GM12878 (cell line): ENCODE data around the gene GAPT. TPM values are rescaled to one million over a fixed set of nuclear protein-coding genes. Genes with fewer than 3 reads are reported as not detected.

Source experiments
- ATAC-seq: fragments of 200-7000 bp; cut with Tn5 transposase; 3 replicates; pipeline ENCODE4 v1.9.1; 2020; ENCODE audit warnings: mild to moderate bottlenecking, moderate library complexity
- BruUV-seq: library from RNA; stranded (reverse); fragments of 400-500 nt; replicated peaks from 2 replicates; lab custom pipeline; 2021; lab: Mats Ljungman, UMichigan
- CTCF ChIA-PET: fragments of 300-600 bp; sonication (Branson Sonifier 250); formaldehyde crosslinking; extraction: SDS; loops from one replicate; lab custom pipeline; 2021; ENCODE audit warnings: inconsistent platforms; lab: Yijun Ruan, JAX
- POLR2A ChIA-PET: fragments of 350-600 bp; formaldehyde crosslinking; extraction: SDS; loops from one replicate; lab custom pipeline; 2021; ENCODE audit warnings: inconsistent platforms; lab: Charles Lee
- RAD21 ChIA-PET: fragments of 300-600 bp; sonication (Branson Sonifier 250); formaldehyde crosslinking; loops from one replicate; lab custom pipeline; 2023; ENCODE audit warnings: antibody characterized with exemption; ENCODE audit not compliant: unreplicated experiment; lab: Charles Lee
- SMC1A ChIA-PET: fragments of 300-600 bp; sonication (Branson Sonifier 250); formaldehyde crosslinking; loops from one replicate; lab custom pipeline; 2023; ENCODE audit not compliant: unreplicated experiment, uncharacterized antibody; lab: Charles Lee
- DNase-seq: peaks from one replicate; pipeline ENCODE4 v3.0.0-alpha.2; 2011; ENCODE audit warnings: low read depth, low spot score
- FAIRE-seq: peaks from 3 replicates; lab custom pipeline; 2011; peaks lifted over from hg19 to GRCh38; lab: Jason Lieb, UNC
- H2AFZ ChIP-seq: 2 replicates; pipeline ENCODE4 v1.6.0; 2011; ENCODE audit warnings: low read depth, low read length, control low read depth; ENCODE audit not compliant: control insufficient read depth
- H3K27ac ChIP-seq: 2 replicates; pipeline ENCODE4 v1.5.1; 2011; ENCODE audit warnings: control low read depth; ENCODE audit not compliant: control insufficient read depth, insufficient read depth
- H3K27me3 ChIP-seq, 2 experiments: replicated peaks in 1 of 2; 2 replicates each; pipeline versions ENCODE4 v1.6.0 to v1.6.1; 2011; ENCODE audit warnings: low read length in 1 of 2; ENCODE audit not compliant: control insufficient read depth in 2 of 2, insufficient read depth in 2 of 2
- H3K36me3 ChIP-seq, 2 experiments: 2 replicates each; pipeline ENCODE4 v1.5.1; 2011; ENCODE audit warnings: low read length in 1 of 2; ENCODE audit not compliant: control insufficient read depth in 2 of 2, insufficient read depth in 2 of 2
- H3K4me1 ChIP-seq: 2 replicates; pipeline ENCODE4 v1.6.1; 2011; ENCODE audit warnings: mild to moderate bottlenecking, low read length, moderate library complexity, mixed read lengths; ENCODE audit not compliant: control insufficient read depth, insufficient read depth
- H3K4me2 ChIP-seq: 2 replicates; pipeline ENCODE4 v1.6.0; 2011; ENCODE audit warnings: control low read depth; ENCODE audit not compliant: control insufficient read depth, insufficient read depth
- H3K4me3 ChIP-seq: fragments of 200-600 bp; sonication (generic); 2 replicates; pipeline ENCODE4 v1.5.1; 2016
- H3K79me2 ChIP-seq: 2 replicates; pipeline ENCODE4 v1.6.0; 2011; ENCODE audit warnings: low read length; ENCODE audit not compliant: control insufficient read depth, insufficient read depth
- H3K9ac ChIP-seq: 2 replicates; pipeline ENCODE4 v1.8.0; 2011; ENCODE audit warnings: low read length, control low read depth, mixed read lengths; ENCODE audit not compliant: control insufficient read depth, insufficient read depth
- H3K9me3 ChIP-seq: replicated peaks from 3 replicates; pipeline ENCODE4 v1.5.1; 2011; ENCODE audit warnings: mild to moderate bottlenecking, low read length; ENCODE audit not compliant: control insufficient read depth, insufficient read depth
- H4K20me1 ChIP-seq: 2 replicates; pipeline ENCODE4 v1.6.0; 2011; ENCODE audit not compliant: control insufficient read depth, insufficient read depth
- ASH2L ChIP-seq: fragments of 300-600, 200-600 bp; sonication (generic); IDR thresholded peaks from 2 replicates; pipeline ENCODE4 v1.6.1; 2017; ENCODE audit warnings: low read depth, mild to moderate bottlenecking, borderline replicate concordance
- CBFB ChIP-seq: IDR thresholded peaks from 2 replicates; pipeline ENCODE4 v1.6.1; 2016; ENCODE audit warnings: antibody characterized with exemption, low read depth
- E2F4 ChIP-seq: IDR thresholded peaks from 2 replicates; pipeline ENCODE4 v1.6.1; 2012; ENCODE audit warnings: low read depth, low read length, improper control_type of control experiment
- ELK1 ChIP-seq: IDR thresholded peaks from 2 replicates; pipeline ENCODE4 v1.6.1; 2012; ENCODE audit warnings: low read depth, low read length, improper control_type of control experiment
- GATAD2B ChIP-seq: fragments of 450-650 bp; conservative IDR thresholded peaks from 2 replicates; pipeline ENCODE4 v1.6.1; 2017; ENCODE audit warnings: low read depth, mild to moderate bottlenecking, moderate library complexity
- HDGF ChIP-seq: fragments of 450-650 bp; IDR thresholded peaks from 2 replicates; pipeline ENCODE4 v1.6.1; 2016; ENCODE audit warnings: antibody characterized with exemption
- JUNB ChIP-seq: IDR thresholded peaks from 2 replicates; pipeline ENCODE4 v1.6.1; 2016; ENCODE audit warnings: antibody characterized with exemption, mild to moderate bottlenecking
- MXI1 ChIP-seq: fragments of 150-350 bp; IDR thresholded peaks from 2 replicates; pipeline ENCODE4 v1.6.1; 2011; ENCODE audit warnings: low read depth, mild to moderate bottlenecking, inconsistent platforms, low read length, improper control_type of control experiment
- NFYB ChIP-seq: IDR thresholded peaks from 2 replicates; pipeline ENCODE4 v1.6.1; 2011; ENCODE audit warnings: low read depth, mild to moderate bottlenecking, low read length, improper control_type of control experiment, moderate library complexity; ENCODE audit not compliant: insufficient read depth
- RAD21 ChIP-seq: IDR thresholded peaks from 2 replicates; pipeline ENCODE4 v1.6.1; 2011; ENCODE audit warnings: mild to moderate bottlenecking, low read depth, low read length, moderate library complexity; ENCODE audit not compliant: insufficient read depth
- SMC3 ChIP-seq: IDR thresholded peaks from 2 replicates; pipeline ENCODE4 v1.6.1; 2011; ENCODE audit warnings: low read length, improper control_type of control experiment, borderline replicate concordance
- TARDBP ChIP-seq: IDR thresholded peaks from 2 replicates; pipeline ENCODE4 v1.6.1; 2016; ENCODE audit warnings: borderline replicate concordance
- ZNF24 ChIP-seq: fragments of 450-650 bp; IDR thresholded peaks from 2 replicates; pipeline ENCODE4 v1.6.1; 2017; ENCODE audit warnings: antibody characterized with exemption, mild to moderate bottlenecking
- ZNF687 ChIP-seq: fragments of 450-650 bp; IDR thresholded peaks from 2 replicates; pipeline ENCODE4 v1.6.1; 2017; ENCODE audit warnings: mild to moderate bottlenecking, moderate library complexity
- WGBS: methylation state at CpG from one replicate; pipeline ENCODE4 v1.1.6; 2016; ENCODE audit warnings: low lambda C conversion rate; ENCODE audit not compliant: insufficient replicate concordance, insufficient coverage; ENCODE audit errors: missing lambda C conversion rate; 5-methylcytosine and 5-hydroxymethylcytosine counted together
- in situ Hi-C: fragments of 300-500 bp; cut with MboI; formaldehyde crosslinking; loops from 9 replicates; pipeline ENCODE4 v1.14.3; 2018; ENCODE audit warnings: mixed read lengths
- intact Hi-C: fragments of 100-400 bp; cut with micrococcal nuclease; formaldehyde crosslinking; loops from one replicate; pipeline ENCODE4 v1.14.2; 2022; ENCODE audit not compliant: unreplicated experiment
- polyA plus RNA-seq, 11 experiments: library from polyadenylated mRNA; depleted of rRNA in 4 of 11; unstranded in 6 of 11; stranded (reverse) in 5 of 11; fragments of >200 nt; fragmentation: Nextera tagmentation in 4 of 11; fragmentation: Illumina TruSeq in 1 of 11; extraction: Ambion mirVana in 4 of 11; extraction: Trizol in 1 of 11; gene quantifications; 1 replicate in 1 of 11; 2 replicates in 10 of 11; pipeline versions ENCODE4 v1.2.1 to v1.2.3, GENCODE V29; 2011 to 2016; ENCODE audit warnings: inconsistent platforms in 2 of 11, missing spikeins in 2 of 11, low read depth in 1 of 11
- total RNA-seq, 4 experiments: library from RNA; depleted of rRNA in 3 of 4; stranded (reverse); fragments of >200 nt in 3 of 4; fragmentation: Illumina TruSeq in 1 of 4; extraction: Trizol in 1 of 4; gene quantifications; 2 replicates each; pipeline versions ENCODE4 v1.2.1 to v1.2.3, GENCODE V29; 2013 to 2021
- TF ChIP-seq, protein P1 (sequence below), 3 experiments: IDR thresholded peaks in 2 of 3; conservative IDR thresholded peaks in 1 of 3; 2 replicates each; pipeline ENCODE4 v1.5.1; 2011; ENCODE audit warnings: low read depth in 3 of 3, low read length in 3 of 3, mild to moderate bottlenecking in 3 of 3, control low read depth in 2 of 3, moderate library complexity in 2 of 3, inconsistent platforms in 1 of 3, mixed read lengths in 1 of 3; ENCODE audit not compliant: control insufficient read depth in 2 of 3, insufficient read depth in 1 of 3; ENCODE audit errors: extremely low read depth in 1 of 3

GAPT gene
- total and polyA plus RNA-seq, 10 of the 15 experiments (the other 5 are each of a cell fraction or from before 2014, with no cell fraction given): 0.15 to 0.96 (median 0.57) TPM; not detected in 2

DNA sequence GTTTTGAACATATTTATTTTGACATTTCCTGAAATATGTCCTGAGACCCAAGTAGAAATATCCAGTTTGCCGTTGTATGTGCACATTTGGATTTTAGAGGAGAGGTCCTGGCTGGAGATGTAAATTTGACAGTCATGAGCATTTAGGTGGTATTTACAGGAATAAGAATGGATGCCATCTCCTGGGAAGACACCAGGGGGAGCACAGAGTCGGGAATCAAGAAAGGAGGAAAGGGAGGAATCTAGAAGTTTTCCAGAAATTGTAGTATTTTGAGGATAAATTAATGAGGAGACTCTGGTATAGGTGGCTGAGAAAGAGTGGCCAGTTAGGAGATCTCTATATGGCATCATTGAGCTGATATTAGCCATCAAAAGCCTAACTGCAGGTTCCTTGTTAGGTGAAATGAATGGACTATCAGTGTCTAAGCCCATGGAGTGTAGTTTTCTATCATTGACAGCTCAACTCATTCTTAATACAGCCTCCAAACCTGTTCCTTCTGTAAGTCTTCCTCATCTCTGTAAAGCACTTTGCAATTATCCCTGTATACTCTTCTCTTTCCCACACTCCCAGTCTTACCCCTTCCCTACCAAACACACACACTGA is 7.2 kb downstream of the GAPT start:
- H4K20me1 ChIP-seq: no peaks in the 10 kb centered on the region
- no peaks in the 10 kb centered on the region; a peak in 1 of 4 replicates for H3K27me3 ChIP-seq
- ATAC-seq: no peak
- H3K9ac ChIP-seq: no peak overlapping the region
- WGBS: 0% methylated on average over 2 of the region's 2 CpGs
- ChIA-PET POLR2A (no interaction called here), CTCF (interaction anchor here (1.0 to 4.8 kb wide), 7 partner anchors 10 to 357 kb away, joined by 3 to 73 read pairs (median 3); no protein-coding TSS in a partner anchor), RAD21 (interaction anchor here (0.9 kb wide), 1 partner anchor 351 kb away, joined by 3 read pairs; no protein-coding TSS in a partner anchor), SMC1A (interaction anchor here (0.8 to 5.0 kb wide), 6 partner anchors 8 to 351 kb away, joined by 3 to 28 read pairs (median 4); no protein-coding TSS in a partner anchor)
- TF ChIP-seq ELK1: no peak
- no peak for TF ChIP-seq MXI1
- no peak for TF ChIP-seq TARDBP
- no peak for TF ChIP-seq ASH2L
- no peak for TF ChIP-seq HDGF
- TF ChIP-seq SMC3: peak; percentile 48; the same call in 1 of the 2 replicates
- TF ChIP-seq, protein P1, sequence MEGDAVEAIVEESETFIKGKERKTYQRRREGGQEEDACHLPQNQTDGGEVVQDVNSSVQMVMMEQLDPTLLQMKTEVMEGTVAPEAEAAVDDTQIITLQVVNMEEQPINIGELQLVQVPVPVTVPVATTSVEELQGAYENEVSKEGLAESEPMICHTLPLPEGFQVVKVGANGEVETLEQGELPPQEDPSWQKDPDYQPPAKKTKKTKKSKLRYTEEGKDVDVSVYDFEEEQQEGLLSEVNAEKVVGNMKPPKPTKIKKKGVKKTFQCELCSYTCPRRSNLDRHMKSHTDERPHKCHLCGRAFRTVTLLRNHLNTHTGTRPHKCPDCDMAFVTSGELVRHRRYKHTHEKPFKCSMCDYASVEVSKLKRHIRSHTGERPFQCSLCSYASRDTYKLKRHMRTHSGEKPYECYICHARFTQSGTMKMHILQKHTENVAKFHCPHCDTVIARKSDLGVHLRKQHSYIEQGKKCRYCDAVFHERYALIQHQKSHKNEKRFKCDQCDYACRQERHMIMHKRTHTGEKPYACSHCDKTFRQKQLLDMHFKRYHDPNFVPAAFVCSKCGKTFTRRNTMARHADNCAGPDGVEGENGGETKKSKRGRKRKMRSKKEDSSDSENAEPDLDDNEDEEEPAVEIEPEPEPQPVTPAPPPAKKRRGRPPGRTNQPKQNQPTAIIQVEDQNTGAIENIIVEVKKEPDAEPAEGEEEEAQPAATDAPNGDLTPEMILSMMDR (IDR thresholded peaks at IDR 0.05 in 2 of 3, conservative IDR thresholded peaks at IDR 0.05 in 1 of 3; ENCODE audit: control insufficient read depth in 2 of 3, extremely low read depth in 1 of 3, insufficient read depth in 1 of 3, low read depth in 3 of 3, low read length in 3 of 3): peak; percentile 36 to 44 (median 39); a peak in 4 of 6 replicates
- no peak for TF ChIP-seq GATAD2B
- no peak for TF ChIP-seq CBFB
- no peak for TF ChIP-seq ZNF24
- TF ChIP-seq JUNB: no peak
- TF ChIP-seq E2F4: no peak
- TF ChIP-seq RAD21: peak; percentile 39
- no peak for TF ChIP-seq NFYB
- no peak for TF ChIP-seq ZNF687
- FAIRE-seq: no peak
- H3K4me3 ChIP-seq: no peak overlapping the region
- intact Hi-C loops (loop anchor here (1.0 kb wide), 1 partner anchor 352 kb away; no protein-coding TSS in a partner anchor), in situ Hi-C loops (no loop called here)
- BruUV-seq: no TSS peak
- H3K9me3 ChIP-seq: no peaks in the 10 kb centered on the region
- no peak overlapping the region for H3K27ac ChIP-seq
- H3K4me1 ChIP-seq: no peaks in the 10 kb centered on the region
- H3K36me3 ChIP-seq: no peaks in the 10 kb centered on the region
- H3K79me2 ChIP-seq: no peaks in the 10 kb centered on the region
- H3K4me2 ChIP-seq: no peak overlapping the region
- DNase-seq: no peak
- no peak overlapping the region for H2AFZ ChIP-seq
